Measurements from ENCODE around the gene USP6NL. TPM values are rescaled to one million over a fixed set of nuclear protein-coding genes. Genes with fewer than 3 reads are reported as not detected.
A peak's percentile ranks its signal among the peaks of the same experiment; 100 is the strongest.

USP6NL gene
- total RNA-seq (2021) (38.7 and 40.0 TPM in 2 replicates), Bru-seq, nascent RNA (percentile 93 among the genes with signal in this experiment), BruChase-seq, experiment 1, labeled RNA remaining after a 2-hour chase (percentile 81 among the genes with signal in this experiment), BruChase-seq, experiment 2, labeled RNA remaining after a 6-hour chase (percentile 72 among the genes with signal in this experiment)
- long read RNA-seq, full-length matches to known transcripts = 64 of 98 reads
- long read RNA-seq, partial matches to known transcripts = 16 of 98 reads
- long read RNA-seq, other reads (novel, unspliced or antisense) = 18 of 98 reads

- BruUV-seq (replicated peaks) = no TSS peak
- H3K27ac ChIP-seq (ENCODE audit: low read depth, low read length, poor library complexity, severe bottlenecking) = peak within 1 kb of the TSS; percentile 95
- intact Hi-C loops (cut with micrococcal nuclease; ENCODE audit: unreplicated experiment) = loop anchor here (2.0 to 10.0 kb wide), 2 partner anchors 95 to 113 kb away; no protein-coding TSS in a partner anchor
- peak within 1 kb of the TSS; percentile 95 for H3K4me3 ChIP-seq (ENCODE audit: low read depth, low read length, poor library complexity, severe bottlenecking)
- H3K27me3 ChIP-seq (replicated peaks; ENCODE audit: insufficient read depth, low read depth, low read length, poor library complexity) = no peaks in the 10 kb centered on the region
- H3K4me1 ChIP-seq (ENCODE audit: insufficient read depth, low read length, poor library complexity, severe bottlenecking) = peaks cover 26% of the 10 kb centered on the region
- peak; percentile 92 for DNase-seq (ENCODE audit: low spot score)
- no peaks in the 10 kb centered on the region for H3K9me3 ChIP-seq (ENCODE audit: low read depth, low read length, poor library complexity, severe bottlenecking)
- ChIA-PET CTCF (no interaction called here), POLR2A (ENCODE audit: low non-redundant PET) (interaction anchor here (0.7 kb wide), 1 partner anchor 37 kb away, joined by 3 read pairs; no protein-coding TSS in a partner anchor)
- TF ChIP-seq, protein P1, sequence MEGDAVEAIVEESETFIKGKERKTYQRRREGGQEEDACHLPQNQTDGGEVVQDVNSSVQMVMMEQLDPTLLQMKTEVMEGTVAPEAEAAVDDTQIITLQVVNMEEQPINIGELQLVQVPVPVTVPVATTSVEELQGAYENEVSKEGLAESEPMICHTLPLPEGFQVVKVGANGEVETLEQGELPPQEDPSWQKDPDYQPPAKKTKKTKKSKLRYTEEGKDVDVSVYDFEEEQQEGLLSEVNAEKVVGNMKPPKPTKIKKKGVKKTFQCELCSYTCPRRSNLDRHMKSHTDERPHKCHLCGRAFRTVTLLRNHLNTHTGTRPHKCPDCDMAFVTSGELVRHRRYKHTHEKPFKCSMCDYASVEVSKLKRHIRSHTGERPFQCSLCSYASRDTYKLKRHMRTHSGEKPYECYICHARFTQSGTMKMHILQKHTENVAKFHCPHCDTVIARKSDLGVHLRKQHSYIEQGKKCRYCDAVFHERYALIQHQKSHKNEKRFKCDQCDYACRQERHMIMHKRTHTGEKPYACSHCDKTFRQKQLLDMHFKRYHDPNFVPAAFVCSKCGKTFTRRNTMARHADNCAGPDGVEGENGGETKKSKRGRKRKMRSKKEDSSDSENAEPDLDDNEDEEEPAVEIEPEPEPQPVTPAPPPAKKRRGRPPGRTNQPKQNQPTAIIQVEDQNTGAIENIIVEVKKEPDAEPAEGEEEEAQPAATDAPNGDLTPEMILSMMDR (conservative IDR thresholded peaks at IDR 0.05; ENCODE audit: low read depth, low read length) = no peak
- TF ChIP-seq EZH2 (IDR thresholded peaks at IDR 0.05; ENCODE audit: borderline replicate concordance, low read depth, low read length, poor library complexity, severe bottlenecking) = no peak
- H3K36me3 ChIP-seq (ENCODE audit: insufficient read depth, low read length, poor library complexity, severe bottlenecking) = no peaks in the 10 kb centered on the region
Observed at GRCh38 chr10:11611248-11612020, at the start of gene USP6NL. Gene USP6NL (minus strand): TSS chr10:11611650. CDS start chr10:11597634, 14,016 bp downstream.

GRCh38 chr10:11658801-11659368, 47.4 kb upstream of the USP6NL start:
- POLR2A ChIA-PET (ENCODE audit: low non-redundant PET) = no interaction called here
- Histone ChIP-seq H3K9me3 (ENCODE audit: low read depth, low read length, poor library complexity, severe bottlenecking) (no peaks in the 10 kb centered on the region), H3K27me3 (replicated peaks; ENCODE audit: insufficient read depth, low read depth, low read length, poor library complexity) (no peaks in the 10 kb centered on the region), H3K27ac (ENCODE audit: low read depth, low read length, poor library complexity, severe bottlenecking) (no peak overlapping the region), H3K4me1 (ENCODE audit: insufficient read depth, low read length, poor library complexity, severe bottlenecking) (peaks cover 36% of the 10 kb centered on the region), H3K4me3 (ENCODE audit: low read depth, low read length, poor library complexity, severe bottlenecking) (no peak overlapping the region), H3K36me3 (ENCODE audit: insufficient read depth, low read length, poor library complexity, severe bottlenecking) (no peaks in the 10 kb centered on the region)
- no TSS peak for BruUV-seq (replicated peaks)
- CTCF ChIA-PET = interaction anchor here (0.6 kb wide), 1 partner anchor 12 kb away, joined by 6 read pairs; no protein-coding TSS in a partner anchor
- TF ChIP-seq EZH2 (IDR thresholded peaks at IDR 0.05; ENCODE audit: borderline replicate concordance, low read depth, low read length, poor library complexity, severe bottlenecking) = no peak
- TF ChIP-seq, protein P1 (conservative IDR thresholded peaks at IDR 0.05; ENCODE audit: low read depth, low read length) = no peak
- no peak for DNase-seq (ENCODE audit: low spot score)
- intact Hi-C loops (cut with micrococcal nuclease; ENCODE audit: unreplicated experiment) = no loop called here

DNA sequence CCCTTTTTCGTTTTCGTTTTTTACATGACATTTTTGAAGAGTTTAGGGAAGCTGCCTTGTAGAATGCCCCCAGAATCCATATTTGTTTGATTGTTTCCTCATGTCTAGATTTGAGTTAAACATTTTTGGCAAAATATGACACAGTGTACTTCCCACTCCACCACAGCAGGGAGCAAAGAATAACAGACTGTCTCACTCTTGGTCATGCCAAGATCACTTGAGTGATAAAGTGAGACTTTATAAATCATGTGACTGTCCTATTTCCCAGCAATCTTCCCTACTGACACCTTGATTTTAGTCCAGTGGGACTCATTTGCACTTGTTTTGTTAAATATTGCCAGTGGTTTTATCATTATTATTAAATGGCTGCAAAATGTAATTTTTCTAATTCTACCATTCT, 44.4 kb upstream of the USP6NL start:
- peaks cover 14% of the 10 kb centered on the region for H3K4me1 ChIP-seq (ENCODE audit: insufficient read depth, low read length, poor library complexity, severe bottlenecking)
- no peaks in the 10 kb centered on the region for H3K27me3 ChIP-seq (replicated peaks; ENCODE audit: insufficient read depth, low read depth, low read length, poor library complexity)
- CTCF ChIA-PET = no interaction called here
- H3K9me3 ChIP-seq (ENCODE audit: low read depth, low read length, poor library complexity, severe bottlenecking) = no peaks in the 10 kb centered on the region
- intact Hi-C loops (cut with micrococcal nuclease; ENCODE audit: unreplicated experiment) = no loop called here
- TF ChIP-seq, protein P1 (conservative IDR thresholded peaks at IDR 0.05; ENCODE audit: low read depth, low read length) = no peak
- no peak for TF ChIP-seq EZH2 (IDR thresholded peaks at IDR 0.05; ENCODE audit: borderline replicate concordance, low read depth, low read length, poor library complexity, severe bottlenecking)
- POLR2A ChIA-PET (ENCODE audit: low non-redundant PET) = no interaction called here
- no peaks in the 10 kb centered on the region for H3K36me3 ChIP-seq (ENCODE audit: insufficient read depth, low read length, poor library complexity, severe bottlenecking)
- H3K4me3 ChIP-seq (ENCODE audit: low read depth, low read length, poor library complexity, severe bottlenecking) = no peak overlapping the region
- peak; percentile 48 for DNase-seq (ENCODE audit: low spot score)
- no TSS peak for BruUV-seq (replicated peaks)
- no peak overlapping the region for H3K27ac ChIP-seq (ENCODE audit: low read depth, low read length, poor library complexity, severe bottlenecking)

Data from A673 (cell line).